HEK293 (cell line): ENCODE data around the gene SMAD1.

Source experiments
- CTCF ChIA-PET: fragments of 350-600 bp; formaldehyde crosslinking; extraction: SDS; loops from one replicate; lab custom pipeline; 2021; ENCODE audit warnings: antibody characterized with exemption; lab: Yijun Ruan, JAX
- POLR2A ChIA-PET: fragments of 300-600 bp; formaldehyde crosslinking; extraction: SDS; loops from one replicate; lab custom pipeline; 2020; ENCODE audit warnings: antibody characterized with exemption, inconsistent platforms; lab: Yijun Ruan, JAX
- H3K27ac ChIP-seq: fragments of 200-500 bp; sonication (Bioruptor generic); 2 replicates; pipeline ENCODE4 v1.5.1; 2014; ENCODE audit warnings: low read depth, low read length, control low read depth, inconsistent platforms; ENCODE audit errors: extremely low read depth
- H3K36me3 ChIP-seq, 2 experiments: fragments of 200-500 bp in 1 of 2; sonication (Bioruptor generic) in 1 of 2; 1 replicate in 1 of 2; 2 replicates in 1 of 2; pipeline ENCODE4 v1.5.1; 2014 to 2017; ENCODE audit warnings: inconsistent platforms in 2 of 2, low read length in 2 of 2; ENCODE audit not compliant: control insufficient read depth in 2 of 2, insufficient read depth in 1 of 2
- H3K4me1 ChIP-seq: fragments of 200-500 bp; sonication (Bioruptor generic); 2 replicates; pipeline ENCODE4 v1.5.1; 2014; ENCODE audit warnings: mild to moderate bottlenecking, low read length, inconsistent platforms; ENCODE audit not compliant: control insufficient read depth, insufficient read depth
- H3K4me3 ChIP-seq: 2 replicates; pipeline ENCODE4 v1.5.1; 2011; ENCODE audit warnings: low read depth, mild to moderate bottlenecking, control low read depth, low read length, moderate library complexity
- H3K9me3 ChIP-seq: fragments of 200-500 bp; sonication (Bioruptor generic); 2 replicates; pipeline ENCODE4 v1.5.1; 2014; ENCODE audit warnings: low read depth, low read length, inconsistent platforms; ENCODE audit not compliant: control insufficient read depth, insufficient read depth
- EGR2 ChIP-seq: fragments of 450-650 bp; formaldehyde crosslinking; IDR thresholded peaks from 2 replicates; pipeline ENCODE4 v1.5.1; 2016; ENCODE audit warnings: low read depth, missing biosample characterization, missing genetic modification characterization
- OSR2 ChIP-seq: fragments of 450-650 bp; formaldehyde crosslinking; IDR thresholded peaks from 2 replicates; pipeline ENCODE4 v1.5.1; 2016; ENCODE audit warnings: missing biosample characterization, missing genetic modification characterization
- ZBTB1 ChIP-seq: fragments of 450-650 bp; formaldehyde crosslinking; IDR thresholded peaks from 2 replicates; pipeline ENCODE4 v1.5.1; 2016; ENCODE audit warnings: missing biosample characterization, missing genetic modification characterization
- ZBTB8A ChIP-seq: fragments of 450-650 bp; formaldehyde crosslinking; IDR thresholded peaks from 2 replicates; pipeline ENCODE4 v1.5.1; 2016; ENCODE audit warnings: missing biosample characterization, missing genetic modification characterization
- ZFHX2 ChIP-seq: fragments of 450-650 bp; formaldehyde crosslinking; conservative IDR thresholded peaks from 2 replicates; pipeline ENCODE4 v1.5.1; 2016; ENCODE audit warnings: missing biosample characterization, missing genetic modification characterization
- ZNF16 ChIP-seq: fragments of 450-650 bp; formaldehyde crosslinking; IDR thresholded peaks from 2 replicates; pipeline ENCODE4 v1.5.1; 2016; ENCODE audit warnings: low read depth, missing biosample characterization, missing genetic modification characterization
- ZNF169 ChIP-seq: fragments of 450-650 bp; formaldehyde crosslinking; IDR thresholded peaks from 2 replicates; pipeline ENCODE4 v1.5.1; 2016; ENCODE audit warnings: missing biosample characterization, missing genetic modification characterization
- ZNF221 ChIP-seq: fragments of 450-650 bp; formaldehyde crosslinking; IDR thresholded peaks from 2 replicates; pipeline ENCODE4 v1.5.1; 2017; ENCODE audit warnings: missing biosample characterization, missing genetic modification characterization, borderline replicate concordance
- ZNF274 ChIP-seq, 2 experiments: fragments of 200-500 bp in 1 of 2; fragments of 450-650 bp in 1 of 2; sonication (Bioruptor generic) in 1 of 2; formaldehyde crosslinking in 1 of 2; IDR thresholded peaks; 2 replicates each; pipeline versions ENCODE4 v1.5.1 to v1.6.1; 2014 to 2016; ENCODE audit warnings: borderline replicate concordance in 1 of 2, inconsistent platforms in 1 of 2, low read length in 1 of 2, missing biosample characterization in 1 of 2, missing genetic modification characterization in 1 of 2
- ZNF521 ChIP-seq: fragments of 450-650 bp; formaldehyde crosslinking; IDR thresholded peaks from 2 replicates; pipeline ENCODE4 v1.5.1; 2017; ENCODE audit warnings: missing biosample characterization, mild to moderate bottlenecking, missing genetic modification characterization
- ZNF624 ChIP-seq: fragments of 450-650 bp; formaldehyde crosslinking; IDR thresholded peaks from 2 replicates; pipeline ENCODE4 v1.5.1; 2017; ENCODE audit warnings: missing biosample characterization, missing genetic modification characterization
- ZNF747 ChIP-seq: fragments of 450-650 bp; formaldehyde crosslinking; IDR thresholded peaks from 2 replicates; pipeline ENCODE4 v1.5.1; 2016; ENCODE audit warnings: missing biosample characterization, missing genetic modification characterization
- ZNF76 ChIP-seq: fragments of 450-650 bp; formaldehyde crosslinking; IDR thresholded peaks from 2 replicates; pipeline ENCODE4; 2016; ENCODE audit warnings: low read depth, missing biosample characterization, missing genetic modification characterization, borderline replicate concordance
- ZNF830 ChIP-seq: fragments of 450-650 bp; IDR thresholded peaks from 2 replicates; pipeline ENCODE4 v1.5.0; 2018; ENCODE audit warnings: missing biosample characterization, missing genetic modification characterization, low read depth, mild to moderate bottlenecking, moderate library complexity
- ZSCAN23 ChIP-seq: fragments of 450-650 bp; formaldehyde crosslinking; IDR thresholded peaks from 2 replicates; pipeline ENCODE4 v1.5.1; 2016; ENCODE audit warnings: missing biosample characterization, missing genetic modification characterization
- TF ChIP-seq, protein P1 (sequence below): fragments of 450-650 bp; formaldehyde crosslinking; IDR thresholded peaks from 2 replicates; pipeline ENCODE4 v1.5.1; 2016; ENCODE audit warnings: missing biosample characterization, missing genetic modification characterization
- TF ChIP-seq, protein P2 (sequence below): fragments of 450-650 bp; formaldehyde crosslinking; IDR thresholded peaks from 2 replicates; pipeline ENCODE4 v1.5.1; 2016; ENCODE audit warnings: missing biosample characterization, missing genetic modification characterization, borderline replicate concordance
- TF ChIP-seq, protein P3 (sequence below): fragments of 450-650 bp; formaldehyde crosslinking; IDR thresholded peaks from 2 replicates; pipeline ENCODE4 v1.5.1; 2017; ENCODE audit warnings: missing biosample characterization, mild to moderate bottlenecking, missing genetic modification characterization, moderate library complexity

The SMAD1 gene

DNA sequence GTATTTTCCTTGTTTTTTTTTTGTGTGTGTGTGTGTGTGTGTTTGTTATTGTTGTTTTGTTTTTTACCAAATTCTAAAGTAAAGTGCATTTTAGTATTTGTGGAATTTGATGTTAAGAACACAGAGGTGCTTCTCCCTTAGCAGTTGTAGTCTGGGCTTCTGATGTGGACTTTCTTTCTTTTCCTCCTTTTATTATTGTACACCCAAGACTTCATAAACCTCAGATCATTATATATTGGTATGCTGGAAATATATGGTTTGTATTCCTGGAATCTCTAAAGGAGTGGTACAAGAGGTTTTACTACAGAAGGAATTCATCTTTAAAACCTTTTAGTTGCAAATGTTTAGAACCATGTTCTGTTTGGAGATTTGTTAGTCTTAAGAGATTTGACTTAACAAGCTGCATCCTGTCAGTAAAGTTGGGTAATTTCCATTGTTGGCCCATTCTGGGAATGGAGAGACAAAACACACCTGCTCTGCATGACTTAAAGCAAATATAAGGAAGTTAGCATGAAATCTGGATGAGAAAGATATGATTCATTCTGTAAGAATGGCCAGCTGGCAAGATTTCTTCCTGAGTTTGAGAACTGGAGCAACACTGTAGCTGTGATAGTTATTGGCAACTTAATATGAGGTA lies 64.0 kb downstream of the SMAD1 start:
- no peak overlapping the region for H3K27ac ChIP-seq
- no peaks in the 10 kb centered on the region for H3K4me1 ChIP-seq
- no peaks in the 10 kb centered on the region for H3K9me3 ChIP-seq
- CTCF ChIA-PET: interaction anchor here (0.6 to 1.4 kb wide), 3 partner anchors 9 to 642 kb away, joined by 3 to 5 read pairs (median 3); no protein-coding TSS in a partner anchor
- POLR2A ChIA-PET: no interaction called here
- H3K4me3 ChIP-seq: no peak overlapping the region
- peaks cover 0 to 20% of the 10 kb centered on the region in 2 experiments; a peak in 2 of 3 replicates for H3K36me3 ChIP-seq
- TF ChIP-seq, protein P1, sequence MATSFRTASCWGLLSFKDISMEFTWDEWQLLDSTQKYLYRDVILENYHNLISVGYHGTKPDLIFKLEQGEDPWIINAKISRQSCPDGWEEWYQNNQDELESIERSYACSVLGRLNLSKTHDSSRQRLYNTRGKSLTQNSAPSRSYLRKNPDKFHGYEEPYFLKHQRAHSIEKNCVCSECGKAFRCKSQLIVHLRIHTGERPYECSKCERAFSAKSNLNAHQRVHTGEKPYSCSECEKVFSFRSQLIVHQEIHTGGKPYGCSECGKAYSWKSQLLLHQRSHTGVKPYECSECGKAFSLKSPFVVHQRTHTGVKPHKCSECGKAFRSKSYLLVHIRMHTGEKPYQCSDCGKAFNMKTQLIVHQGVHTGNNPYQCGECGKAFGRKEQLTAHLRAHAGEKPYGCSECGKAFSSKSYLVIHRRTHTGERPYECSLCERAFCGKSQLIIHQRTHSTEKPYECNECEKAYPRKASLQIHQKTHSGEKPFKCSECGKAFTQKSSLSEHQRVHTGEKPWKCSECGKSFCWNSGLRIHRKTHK (tag by site-specific recombination): no peak
- TF ChIP-seq ZBTB8A: no peak
- TF ChIP-seq, protein P2, sequence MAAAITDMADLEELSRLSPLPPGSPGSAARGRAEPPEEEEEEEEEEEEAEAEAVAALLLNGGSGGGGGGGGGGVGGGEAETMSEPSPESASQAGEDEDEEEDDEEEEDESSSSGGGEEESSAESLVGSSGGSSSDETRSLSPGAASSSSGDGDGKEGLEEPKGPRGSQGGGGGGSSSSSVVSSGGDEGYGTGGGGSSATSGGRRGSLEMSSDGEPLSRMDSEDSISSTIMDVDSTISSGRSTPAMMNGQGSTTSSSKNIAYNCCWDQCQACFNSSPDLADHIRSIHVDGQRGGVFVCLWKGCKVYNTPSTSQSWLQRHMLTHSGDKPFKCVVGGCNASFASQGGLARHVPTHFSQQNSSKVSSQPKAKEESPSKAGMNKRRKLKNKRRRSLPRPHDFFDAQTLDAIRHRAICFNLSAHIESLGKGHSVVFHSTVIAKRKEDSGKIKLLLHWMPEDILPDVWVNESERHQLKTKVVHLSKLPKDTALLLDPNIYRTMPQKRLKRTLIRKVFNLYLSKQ: no peak
- TF ChIP-seq ZNF221 (tag by site-specific recombination): no peak
- TF ChIP-seq ZNF16 (tag by site-specific recombination): no peak
- TF ChIP-seq OSR2: no peak
- no peak for TF ChIP-seq ZNF274 (IDR thresholded peaks at IDR 0.05; ENCODE audit: low read length)
- no peak for TF ChIP-seq ZNF274 (tag by site-specific recombination; IDR thresholded peaks at IDR 0.05; ENCODE audit: borderline replicate concordance)
- TF ChIP-seq ZNF747 (tag by site-specific recombination): no peak
- no peak for TF ChIP-seq ZBTB1 (tag by site-specific recombination)
- TF ChIP-seq ZNF76 (tag by site-specific recombination): no peak
- TF ChIP-seq ZNF521 (tag by site-specific recombination): no peak
- no peak for TF ChIP-seq ZNF830 (tag by site-specific recombination)
- TF ChIP-seq ZNF169 (tag by site-specific recombination): no peak

DNA sequence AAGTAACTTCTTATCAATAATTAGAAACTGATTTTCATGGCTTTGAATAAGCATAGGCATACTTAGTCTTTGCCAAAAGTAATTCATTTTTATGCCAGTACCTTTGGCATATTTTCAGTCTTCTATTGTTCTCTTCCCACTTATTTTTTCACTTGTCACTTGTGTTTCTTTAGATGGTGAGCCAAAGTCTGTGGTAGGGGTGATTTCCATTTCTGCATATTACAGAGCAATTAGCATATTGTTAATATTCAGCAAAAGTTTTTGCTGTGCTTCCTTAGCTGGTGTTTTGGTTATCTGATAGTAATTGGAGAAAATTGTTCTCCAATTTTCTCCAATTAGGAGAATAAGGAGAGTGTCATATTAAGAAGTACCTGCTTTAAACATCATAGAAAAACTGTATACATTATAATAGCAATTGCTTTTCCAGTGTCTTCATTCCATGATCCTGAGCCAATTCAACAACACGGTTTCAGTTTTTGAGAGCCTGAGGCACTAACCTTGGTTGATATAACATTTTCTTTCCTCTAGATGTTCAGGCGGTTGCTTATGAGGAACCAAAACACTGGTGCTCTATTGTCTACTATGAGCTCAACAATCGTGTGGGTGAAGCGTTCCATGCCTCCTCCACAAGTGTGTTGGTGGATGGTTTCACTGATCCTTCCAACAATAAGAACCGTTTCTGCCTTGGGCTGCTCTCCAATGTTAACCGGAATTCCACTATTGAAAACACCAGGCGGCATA lies 64.7 kb downstream of the SMAD1 start:
- ChIA-PET CTCF (interaction anchor here (1.0 kb wide), 1 partner anchor 24 kb away, joined by 3 read pairs; no protein-coding TSS in a partner anchor), POLR2A (no interaction called here)
- TF ChIP-seq ZSCAN23 (no peak), ZNF624 (no peak), ZFHX2 (tag by site-specific recombination) (peak; percentile 47; the same call in 1 of the 2 replicates), EGR2 (0 out of 2 replicates have a peak, but pooled peaks have one; percentile 38)
- TF ChIP-seq, protein P3, sequence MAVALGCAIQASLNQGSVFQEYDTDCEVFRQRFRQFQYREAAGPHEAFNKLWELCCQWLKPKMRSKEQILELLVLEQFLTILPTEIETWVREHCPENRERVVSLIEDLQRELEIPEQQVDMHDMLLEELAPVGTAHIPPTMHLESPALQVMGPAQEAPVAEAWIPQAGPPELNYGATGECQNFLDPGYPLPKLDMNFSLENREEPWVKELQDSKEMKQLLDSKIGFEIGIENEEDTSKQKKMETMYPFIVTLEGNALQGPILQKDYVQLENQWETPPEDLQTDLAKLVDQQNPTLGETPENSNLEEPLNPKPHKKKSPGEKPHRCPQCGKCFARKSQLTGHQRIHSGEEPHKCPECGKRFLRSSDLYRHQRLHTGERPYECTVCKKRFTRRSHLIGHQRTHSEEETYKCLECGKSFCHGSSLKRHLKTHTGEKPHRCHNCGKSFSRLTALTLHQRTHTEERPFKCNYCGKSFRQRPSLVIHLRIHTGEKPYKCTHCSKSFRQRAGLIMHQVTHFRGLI (tag by site-specific recombination): no peak
- no peaks in the 10 kb centered on the region for H3K4me1 ChIP-seq
- H3K4me3 ChIP-seq: no peak overlapping the region
- no peak overlapping the region for H3K27ac ChIP-seq
- H3K9me3 ChIP-seq: no peaks in the 10 kb centered on the region
- H3K36me3 ChIP-seq: peaks cover 0 to 20% of the 10 kb centered on the region in 2 experiments; a peak in 2 of 3 replicates
